ENCODE measurements around the gene AKT3.

Gene AKT3

DNA sequence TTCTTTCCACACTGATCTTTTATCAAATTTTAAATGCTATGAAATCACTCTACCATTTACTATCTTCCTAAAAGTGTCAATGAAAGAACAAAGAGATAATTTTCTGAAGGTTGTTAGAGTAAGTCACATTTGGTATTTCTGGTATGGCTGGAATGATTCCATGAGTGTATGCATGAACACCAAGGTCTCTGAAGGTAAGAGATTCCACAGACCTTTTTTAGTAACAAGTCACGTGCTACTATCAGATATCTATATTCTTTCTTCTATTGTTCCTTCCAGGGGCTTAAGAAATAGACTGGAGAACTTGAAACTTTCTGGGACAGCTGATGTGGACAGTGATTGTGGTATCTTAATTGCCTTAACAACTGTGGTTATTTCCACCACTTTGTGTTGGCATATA lies 329.2 kb downstream of the AKT3 start:
- Histone ChIP-seq H3K27ac (no peak overlapping the region), H3K36me3 (peaks cover 8 to 15% (median 13%) of the 10 kb centered on the region in 3 donors), H3K27me3 (no peaks in the 10 kb centered on the region), H3K4me3 (no peak overlapping the region), H3K4me1 (peaks cover 0 to 30% (median 11%) of the 10 kb centered on the region in 4 donors), H3K9me3 (no peaks in the 10 kb centered on the region)
- intact Hi-C loops (cut with DNase I; ENCODE audit: low total_unique reads): no loop called here
- TF ChIP-seq CTCF (IDR thresholded peaks at IDR 0.05): no peak
- DNase-seq: no peak

DNA sequence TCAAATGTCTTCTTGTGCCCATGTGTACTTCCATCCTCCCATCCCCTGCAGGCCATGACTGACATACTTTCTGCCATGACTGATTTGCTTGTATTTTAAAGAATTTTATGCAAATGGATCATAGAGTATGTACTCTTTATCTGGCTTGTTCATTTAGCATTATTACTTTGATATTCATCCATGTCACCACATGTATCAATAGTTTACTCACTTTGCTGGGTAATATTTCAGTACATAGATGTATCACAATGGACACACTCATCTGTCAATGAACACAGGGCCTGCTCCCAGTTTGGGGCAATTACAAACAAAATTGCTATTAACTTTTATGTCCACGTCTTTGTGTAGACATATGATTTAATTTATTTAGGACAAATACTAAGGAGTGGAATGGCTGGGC lies 335.1 kb downstream of the AKT3 start:
- Histone ChIP-seq H3K27me3 (no peaks in the 10 kb centered on the region), H3K4me1 (peaks cover 0 to 15% (median 3%) of the 10 kb centered on the region in 4 donors), H3K36me3 (peaks cover 26 to 34% (median 31%) of the 10 kb centered on the region in 3 donors), H3K4me3 (no peak overlapping the region), H3K27ac (no peak overlapping the region), H3K9me3 (no peaks in the 10 kb centered on the region)
- intact Hi-C loops (cut with DNase I; ENCODE audit: low total_unique reads): no loop called here
- TF ChIP-seq CTCF (IDR thresholded peaks at IDR 0.05): no peak
- DNase-seq: no peak

GRCh38 chr1:243513726-243514491 lies 336.1 kb downstream of the AKT3 start:
- H3K27ac ChIP-seq: no peak overlapping the region
- peaks cover 0 to 8% (median 2%) of the 10 kb centered on the region in 4 donors for H3K4me1 ChIP-seq
- DNase-seq: no peak
- peaks cover 34 to 40% (median 36%) of the 10 kb centered on the region in 3 donors for H3K36me3 ChIP-seq
- no peak for TF ChIP-seq CTCF (IDR thresholded peaks at IDR 0.05)
- H3K27me3 ChIP-seq: no peaks in the 10 kb centered on the region
- no peaks in the 10 kb centered on the region for H3K9me3 ChIP-seq
- no peak overlapping the region for H3K4me3 ChIP-seq
- intact Hi-C loops (cut with DNase I; ENCODE audit: low total_unique reads): no loop called here

DNA sequence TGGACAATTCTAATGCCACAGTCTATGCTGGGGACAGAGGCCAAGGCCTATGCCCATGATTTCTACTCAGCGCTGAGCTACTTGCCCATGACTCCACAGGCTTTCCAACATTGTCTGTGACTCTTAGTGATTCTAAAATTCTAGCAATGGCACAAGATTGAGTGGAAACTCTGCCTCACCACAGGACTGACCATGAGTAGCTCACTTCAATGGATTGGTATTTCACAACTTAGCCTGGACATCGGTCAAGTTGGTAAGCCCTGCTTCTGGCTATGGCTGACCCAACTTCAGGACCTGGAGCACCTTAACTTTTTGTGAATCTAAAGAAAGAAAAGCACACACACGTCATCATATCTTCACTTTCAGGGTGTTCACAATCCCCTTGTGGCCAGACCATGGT lies 339.1 kb downstream of the AKT3 start:
- Histone ChIP-seq H3K36me3 (peaks cover 21 to 54% (median 42%) of the 10 kb centered on the region in 3 donors), H3K27me3 (no peaks in the 10 kb centered on the region)

DNA sequence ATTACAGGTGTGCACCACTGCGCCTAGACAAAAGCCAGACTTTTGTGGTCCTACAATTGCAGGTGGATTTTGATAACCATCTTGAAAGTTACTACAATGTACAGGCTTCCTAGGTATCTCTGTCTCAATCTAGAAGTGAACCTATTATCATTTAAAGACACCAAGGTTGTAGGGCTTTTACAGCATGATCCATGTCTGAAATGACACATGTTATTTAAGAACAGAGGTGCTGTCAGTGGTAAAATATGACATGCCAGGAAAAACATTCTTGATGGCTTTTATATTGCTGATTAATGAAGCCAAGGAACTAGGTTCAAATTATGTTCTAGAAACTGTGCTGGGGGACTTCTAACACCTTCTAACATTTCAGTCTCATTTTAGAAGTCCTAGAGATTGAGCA lies 341.1 kb downstream of the AKT3 start:
- H3K27me3 ChIP-seq: no peaks in the 10 kb centered on the region
- H3K27ac ChIP-seq: no peak overlapping the region
- intact Hi-C loops (cut with DNase I; ENCODE audit: low total_unique reads): no loop called here
- no peak for TF ChIP-seq CTCF (IDR thresholded peaks at IDR 0.05)
- H3K4me3 ChIP-seq: no peak overlapping the region
- peaks cover 0 to 5% (median 0%) of the 10 kb centered on the region in 4 donors for H3K4me1 ChIP-seq
- no peaks in the 10 kb centered on the region for H3K9me3 ChIP-seq
- peaks cover 32 to 73% (median 60%) of the 10 kb centered on the region in 3 donors for H3K36me3 ChIP-seq
- DNase-seq: no peak

More for the DNA sequence above, 339.1 kb downstream of the AKT3 start:
- Histone ChIP-seq H3K9me3 (no peaks in the 10 kb centered on the region), H3K27ac (no peak overlapping the region), H3K4me1 (peaks cover 0 to 5% (median 0%) of the 10 kb centered on the region in 4 donors), H3K4me3 (no peak overlapping the region)
- no peak for DNase-seq
- TF ChIP-seq CTCF (IDR thresholded peaks at IDR 0.05): no peak
- intact Hi-C loops (cut with DNase I; ENCODE audit: low total_unique reads): no loop called here

Measured in tibial artery (tissue), 4 donors.